Body of pancreas (tissue), 4 donors: Measurements from ENCODE around the gene SPSB2. TPM values are rescaled to one million over a fixed set of nuclear protein-coding genes. Genes with fewer than 3 reads are reported as not detected.

Source experiments
- ATAC-seq: fragments of 150-250 bp; one replicate; pipeline ENCODE4 v1.9.1; 2016
- DNase-seq, 4 donors: peaks; one replicate each; pipeline ENCODE4 v3.0.0-alpha.2; 2019
- H3K27ac ChIP-seq, 4 donors: fragments of 200-600 bp; sonication (generic); 1 replicate in 3 of 4; 2 replicates in 1 of 4; pipeline versions ENCODE4 v1.5.1 to v1.6.1; 2016 to 2019; ENCODE audit warnings: mild to moderate bottlenecking in 1 of 4, mixed read lengths in 1 of 4, moderate library complexity in 1 of 4
- H3K27me3 ChIP-seq, 2 donors: fragments of 200-600 bp; sonication (generic); one replicate each; pipeline ENCODE4 v1.6.0; 2016; ENCODE audit warnings: mild to moderate bottlenecking in 1 of 2
- H3K36me3 ChIP-seq, 2 donors: fragments of 200-600 bp; sonication (generic); replicated peaks in 1 of 2; 2 replicates each; pipeline ENCODE4 v1.5.1; 2016; ENCODE audit warnings: low read depth in 2 of 2; ENCODE audit not compliant: insufficient read depth in 1 of 2
- H3K4me1 ChIP-seq: fragments of 200-600 bp; sonication (generic); one replicate; pipeline ENCODE4 v1.6.0; 2016
- H3K4me3 ChIP-seq, 2 donors: fragments of 200-600 bp; sonication (generic); 1 replicate in 1 of 2; 2 replicates in 1 of 2; pipeline ENCODE4 v1.5.1; 2016 to 2019
- H3K9me3 ChIP-seq, 3 donors: fragments of 200-600 bp; sonication (generic); 1 replicate in 2 of 3; 2 replicates in 1 of 3; pipeline ENCODE4 v1.5.1; 2016
- CTCF ChIP-seq, 7 experiments: fragments of 450-650 bp in 4 of 7; fragments of 200-600 bp in 3 of 7; sonication (generic) in 3 of 7; IDR thresholded peaks; one replicate each; pipeline ENCODE4 v1.5.1; 2016 to 2019; ENCODE audit warnings: antibody characterized with exemption in 7 of 7
- POLR2A ChIP-seq, 3 donors: fragments of 450-650 bp; IDR thresholded peaks; one replicate each; pipeline ENCODE4 v1.6.1; 2016; ENCODE audit warnings: antibody characterized with exemption in 3 of 3, mild to moderate bottlenecking in 2 of 3
- WGBS, 2 donors: methylation state at CpG; one replicate each; pipeline ENCODE4 v1.1.5; 2017; 5-methylcytosine and 5-hydroxymethylcytosine counted together
- intact Hi-C: fragments of 100-400 bp; cut with DNase I; formaldehyde crosslinking; loops from one replicate; pipeline ENCODE4 v1.15.1; 2023
- total RNA-seq, 2 donors: library from RNA; depleted of rRNA; stranded (reverse); fragments of >200 nt; gene quantifications; one replicate each; pipeline ENCODE4 v1.1.0, GENCODE V29; 2016

SPSB2 gene
- total RNA-seq, 2 donors from 2014 or later, result 2.6 to 11.9 TPM

- H3K27me3 ChIP-seq, result peaks cover 0 to 22% of the 10 kb centered on the region in 2 donors
- no peaks in the 10 kb centered on the region for H3K36me3 ChIP-seq
- intact Hi-C loops, result no loop called here
- ATAC-seq, result no peak
- DNase-seq, result no peak
- 41 to 44% methylated on average over 7 of the region's 7 CpGs for WGBS, 2 donors
- H3K4me1 ChIP-seq, result peaks cover 20% of the 10 kb centered on the region
- TF ChIP-seq CTCF (IDR thresholded peaks at IDR 0.05) (no peak), POLR2A (IDR thresholded peaks at IDR 0.05) (no peak)
- no peak overlapping the region for H3K27ac ChIP-seq
- H3K4me3 ChIP-seq, result no peak overlapping the region
- H3K9me3 ChIP-seq, result no peaks in the 10 kb centered on the region
Observed at GRCh38 chr12:6822426-6823135, 50.5 kb downstream of the SPSB2 start.

GRCh38 chr12:6821591-6822425, 51.3 kb downstream of the SPSB2 start, which contains the start of gene GPR162:
Gene GPR162 (plus strand): TSS chr12:6821821. CDS start chr12:6823899, 2,078 bp downstream.
- Histone ChIP-seq H3K27me3 (peaks cover 0 to 22% of the 10 kb centered on the region in 2 donors), H3K4me1 (peaks cover 12% of the 10 kb centered on the region), H3K36me3 (no peaks in the 10 kb centered on the region), H3K27ac (no peak within 1 kb of the TSS), H3K9me3 (no peaks in the 10 kb centered on the region), H3K4me3 (no peak within 1 kb of the TSS)
- 1% methylated on average over 6 to 19 of the region's 28 CpGs for WGBS, 2 donors
- ATAC-seq, result peak; percentile 42
- peak in 3 of 4 donors; percentile 51 to 59 (median 57) for DNase-seq
- intact Hi-C loops, result no loop called here
- TF ChIP-seq CTCF (IDR thresholded peaks at IDR 0.05) (no peak), POLR2A (IDR thresholded peaks at IDR 0.05) (no peak)

Other genes starting within 250 kb of the SPSB2 start
- gene LPAR5, start 237.3 kb downstream of the SPSB2 start, total RNA-seq, result 1 to 10 TPM in 1 of 2 donors, under 1 TPM in 1; 0.66 to 3.6 TPM
- gene ACRBP, start 225.9 kb downstream of the SPSB2 start, total RNA-seq, result 1 to 10 TPM in 1 of 2 donors, under 1 TPM in 1; 0.78 to 5.9 TPM
- gene ING4, start 210.2 kb downstream of the SPSB2 start, total RNA-seq, result 10 to 100 TPM; 23.3 to 39.9 TPM
- 10 to 100 TPM; 20.0 to 25.4 TPM for gene ZNF384, start 183.9 kb downstream of the SPSB2 start, total RNA-seq
- not detected for gene PIANP, start 172.5 kb downstream of the SPSB2 start, total RNA-seq
- 10 to 100 TPM; 20.2 to 27.7 TPM for gene COPS7A, start 149.3 kb downstream of the SPSB2 start, total RNA-seq
- gene MLF2, start 120.2 kb downstream of the SPSB2 start, total RNA-seq, result 10 to 100 TPM; 59.4 to 76.5 TPM
- gene PTMS, start 106.9 kb downstream of the SPSB2 start, total RNA-seq, result 100 to 1,000 TPM in 1 of 2 donors, 10 to 100 TPM in 1; 69.5 to 109 TPM
- gene LAG3, start 100.8 kb downstream of the SPSB2 start, total RNA-seq, result not detected
- gene CD4, start 83.8 kb downstream of the SPSB2 start, total RNA-seq, result 1 to 10 TPM; 3.0 to 5.2 TPM
- under 1 TPM in 1 of 2 donors, not detected in 1; 0.78 TPM for gene GPR162, start 51.5 kb downstream of the SPSB2 start, total RNA-seq
- gene P3H3, start 44.9 kb downstream of the SPSB2 start, total RNA-seq, result 10 to 100 TPM; 17.6 to 43.2 TPM
- under 1 TPM; 0.33 to 0.52 TPM for gene GNB3, start 32.4 kb downstream of the SPSB2 start, total RNA-seq
- 1 to 10 TPM in 1 of 2 donors, under 1 TPM in 1; 0.52 to 2.3 TPM for gene CDCA3, start 22.0 kb downstream of the SPSB2 start, total RNA-seq
- gene USP5, start 21.2 kb downstream of the SPSB2 start, total RNA-seq, result 10 to 100 TPM; 18.2 to 60.6 TPM
- gene TPI1, start 5.8 kb downstream of the SPSB2 start, total RNA-seq, result 100 to 1,000 TPM; 134 to 152 TPM
- gene LRRC23, start 31.5 kb upstream of the SPSB2 start, total RNA-seq, result 10 to 100 TPM in 1 of 2 donors, 1 to 10 TPM in 1; 7.0 to 21.1 TPM
- 10 to 100 TPM in 1 of 2 donors, 1 to 10 TPM in 1; 4.4 to 11.9 TPM for gene ENO2, start 41.3 kb upstream of the SPSB2 start, total RNA-seq
- gene ATN1, start 54.7 kb upstream of the SPSB2 start, total RNA-seq, result 10 to 100 TPM; 36.1 to 86.7 TPM
- gene RNU7-1, start 70.5 kb upstream of the SPSB2 start, total RNA-seq, result not detected
- 100 to 1,000 TPM; 219 to 302 TPM for gene C12orf57, start 70.7 kb upstream of the SPSB2 start, total RNA-seq
- 10 to 100 TPM; 18.4 to 19.4 TPM for gene PTPN6, start 78.1 kb upstream of the SPSB2 start, total RNA-seq
- gene PHB2, start 97.4 kb upstream of the SPSB2 start, total RNA-seq, result 100 to 1,000 TPM in 1 of 2 donors, 10 to 100 TPM in 1; 83.4 to 125 TPM
- gene EMG1, start 97.6 kb upstream of the SPSB2 start, total RNA-seq, result 10 to 100 TPM in 1 of 2 donors, 1 to 10 TPM in 1; 8.3 to 15.5 TPM
- gene LPCAT3, start 145.2 kb upstream of the SPSB2 start, total RNA-seq, result 10 to 100 TPM; 21.5 to 39.6 TPM
- 100 to 1,000 TPM; 105 to 157 TPM for gene C1S, start 187.4 kb upstream of the SPSB2 start, total RNA-seq
- 100 to 1,000 TPM; 113 to 133 TPM for gene C1R, start 219.1 kb upstream of the SPSB2 start, total RNA-seq
- 10 to 100 TPM; 64.6 to 99.6 TPM for gene C1RL, start 235.9 kb upstream of the SPSB2 start, total RNA-seq